ENCODE measurements around the gene MED29. TPM values are rescaled to one million over a fixed set of nuclear protein-coding genes. Genes with fewer than 3 reads are reported as not detected.

The MED29 gene
- total and polyA plus RNA-seq, 2 experiments from 2014 or later: 26.1 to 62.0 TPM

DNA sequence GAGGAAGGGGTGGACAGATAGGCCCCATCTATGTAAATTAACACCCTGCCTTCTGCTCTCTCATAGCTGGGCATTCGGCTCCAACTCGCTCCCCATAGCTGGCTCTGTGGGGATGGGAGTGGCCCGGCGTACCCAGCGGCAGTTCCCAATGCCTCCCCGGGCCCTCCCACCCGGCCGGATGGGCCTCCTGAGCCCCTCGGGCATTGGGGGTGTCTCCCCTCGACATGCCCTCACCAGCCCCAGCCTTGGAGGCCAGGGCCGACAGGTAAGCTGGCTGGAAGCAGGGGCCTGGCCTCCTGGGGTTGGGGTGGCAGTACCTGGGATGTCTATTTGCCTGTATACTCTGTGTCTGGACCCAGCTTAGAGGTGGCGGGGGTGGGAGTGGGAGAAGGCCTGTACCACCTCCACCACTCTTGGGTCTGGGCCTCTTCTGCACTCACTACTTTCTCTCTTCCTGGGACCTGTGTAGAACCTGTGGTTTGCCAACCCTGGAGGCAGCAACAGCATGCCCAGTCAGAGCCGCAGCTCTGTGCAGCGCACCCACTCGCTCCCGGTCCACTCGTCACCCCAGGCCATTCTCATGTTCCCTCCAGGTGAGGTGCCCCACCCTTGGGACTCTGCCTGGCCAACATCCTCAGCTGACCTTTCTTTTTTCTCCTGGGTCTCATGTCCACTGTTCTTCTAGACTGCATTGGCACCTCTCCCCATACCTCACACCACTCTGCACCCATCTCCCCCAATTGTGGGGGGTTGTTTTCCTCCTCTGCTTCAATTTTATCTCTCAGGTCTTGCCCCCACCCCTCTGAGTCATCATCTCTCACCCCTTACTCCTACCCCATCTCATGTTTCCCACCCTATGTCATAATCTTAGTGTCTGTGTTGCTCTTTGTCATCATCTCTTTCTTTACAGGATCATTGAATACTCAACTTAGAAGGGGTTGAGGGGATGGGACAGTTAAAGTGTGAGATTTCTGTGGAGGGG is 10.4 kb upstream of the MED29 start (continued):
- TF ChIP-seq STAT1 (IDR thresholded peaks at IDR 0.05; ENCODE audit: unreplicated experiment): no peak
- TF ChIP-seq, protein P1, sequence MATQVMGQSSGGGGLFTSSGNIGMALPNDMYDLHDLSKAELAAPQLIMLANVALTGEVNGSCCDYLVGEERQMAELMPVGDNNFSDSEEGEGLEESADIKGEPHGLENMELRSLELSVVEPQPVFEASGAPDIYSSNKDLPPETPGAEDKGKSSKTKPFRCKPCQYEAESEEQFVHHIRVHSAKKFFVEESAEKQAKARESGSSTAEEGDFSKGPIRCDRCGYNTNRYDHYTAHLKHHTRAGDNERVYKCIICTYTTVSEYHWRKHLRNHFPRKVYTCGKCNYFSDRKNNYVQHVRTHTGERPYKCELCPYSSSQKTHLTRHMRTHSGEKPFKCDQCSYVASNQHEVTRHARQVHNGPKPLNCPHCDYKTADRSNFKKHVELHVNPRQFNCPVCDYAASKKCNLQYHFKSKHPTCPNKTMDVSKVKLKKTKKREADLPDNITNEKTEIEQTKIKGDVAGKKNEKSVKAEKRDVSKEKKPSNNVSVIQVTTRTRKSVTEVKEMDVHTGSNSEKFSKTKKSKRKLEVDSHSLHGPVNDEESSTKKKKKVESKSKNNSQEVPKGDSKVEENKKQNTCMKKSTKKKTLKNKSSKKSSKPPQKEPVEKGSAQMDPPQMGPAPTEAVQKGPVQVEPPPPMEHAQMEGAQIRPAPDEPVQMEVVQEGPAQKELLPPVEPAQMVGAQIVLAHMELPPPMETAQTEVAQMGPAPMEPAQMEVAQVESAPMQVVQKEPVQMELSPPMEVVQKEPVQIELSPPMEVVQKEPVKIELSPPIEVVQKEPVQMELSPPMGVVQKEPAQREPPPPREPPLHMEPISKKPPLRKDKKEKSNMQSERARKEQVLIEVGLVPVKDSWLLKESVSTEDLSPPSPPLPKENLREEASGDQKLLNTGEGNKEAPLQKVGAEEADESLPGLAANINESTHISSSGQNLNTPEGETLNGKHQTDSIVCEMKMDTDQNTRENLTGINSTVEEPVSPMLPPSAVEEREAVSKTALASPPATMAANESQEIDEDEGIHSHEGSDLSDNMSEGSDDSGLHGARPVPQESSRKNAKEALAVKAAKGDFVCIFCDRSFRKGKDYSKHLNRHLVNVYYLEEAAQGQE (IDR thresholded peaks at IDR 0.05; ENCODE audit: unreplicated experiment): no peak

DNA sequence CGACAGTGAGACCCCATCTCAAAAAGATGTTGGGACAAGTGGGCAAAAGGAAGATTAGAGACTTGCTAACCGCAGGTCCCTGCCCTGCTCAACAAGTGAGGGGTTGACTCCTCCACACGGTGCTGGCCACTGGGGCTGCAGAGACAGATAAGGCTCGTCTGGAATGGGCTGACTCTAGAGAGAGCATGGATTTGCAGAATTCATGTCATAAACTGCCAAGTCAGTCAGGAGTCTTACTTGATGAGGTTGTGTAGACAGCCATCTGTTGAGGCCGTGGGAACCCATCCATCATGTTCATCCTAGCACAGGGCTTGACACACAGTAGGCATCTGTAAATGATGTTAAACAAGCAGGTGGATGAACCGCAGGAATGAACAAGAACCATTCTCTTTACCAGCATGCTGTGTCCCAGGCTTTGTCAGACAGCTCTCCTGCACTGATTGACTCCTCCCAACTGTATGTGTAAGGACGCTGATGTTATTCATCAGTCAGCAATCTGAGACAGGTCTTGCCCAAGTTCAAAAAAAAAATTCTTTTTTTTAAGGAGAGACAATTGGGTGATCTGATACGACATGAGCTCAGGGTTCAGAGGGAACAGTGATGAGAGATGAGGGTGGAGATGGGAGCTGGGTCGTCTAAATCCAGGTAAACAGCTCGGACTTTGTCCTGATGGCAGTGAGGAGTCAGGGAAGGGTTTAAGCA is 9.1 kb upstream of the MED29 start:
- Mint-ChIP-seq H3K4me1 (peaks cover 11% of the 10 kb centered on the region), H3K27me3 (ENCODE audit: insufficient read depth, low read depth, poor library complexity) (peaks cover 20% of the 10 kb centered on the region), H3K4me3 (no peak overlapping the region), H3K36me3 (ENCODE audit: low read depth) (peaks cover 81% of the 10 kb centered on the region), H3K27ac (no peak overlapping the region; the same call in 1 of the 2 replicates), H3K9me3 (no peaks in the 10 kb centered on the region)
- peaks cover 32% of the 10 kb centered on the region for H3K36me3 ChIP-seq (ENCODE audit: insufficient read depth)
- no peak overlapping the region for H3K4me3 ChIP-seq
- H3K4me2 ChIP-seq: no peak overlapping the region
- H2AFZ ChIP-seq: no peak overlapping the region
- H3F3A ChIP-seq (replicated peaks; ENCODE audit: low read depth): peaks cover 10% of the 10 kb centered on the region; the same call in 1 of the 2 replicates
- DNase-seq (ENCODE audit: low spot score) (no peak), ATAC-seq (no peak)
- no peaks in the 10 kb centered on the region for H3K79me2 ChIP-seq (replicated peaks; ENCODE audit: insufficient read depth)
- H3K4me1 ChIP-seq (ENCODE audit: insufficient read depth): peaks cover 6% of the 10 kb centered on the region; the same call in 1 of the 2 replicates
- H4K20me1 ChIP-seq (replicated peaks; ENCODE audit: insufficient read depth): peaks cover 20% of the 10 kb centered on the region
- TF ChIP-seq NANOG (IDR thresholded peaks at IDR 0.05; ENCODE audit: borderline replicate concordance) (no peak), CTCF (conservative IDR thresholded peaks at IDR 0.05; ENCODE audit: low read depth in 2 of 2) (no peak), EZH2 (IDR thresholded peaks at IDR 0.05; ENCODE audit: low read depth, unreplicated experiment) (no peak), STAT1 (IDR thresholded peaks at IDR 0.05; ENCODE audit: unreplicated experiment) (no peak)
- no peak overlapping the region for H3K27ac ChIP-seq (ENCODE audit: low read depth)
- no peaks in the 10 kb centered on the region for H3K9me2 ChIP-seq (ENCODE audit: insufficient read depth)
- H3K27me3 ChIP-seq (ENCODE audit: insufficient read depth): no peaks in the 10 kb centered on the region
